HCT116 (cell line): Measurements from ENCODE around the gene SUN5. TPM values are rescaled to one million over a fixed set of nuclear protein-coding genes. Genes with fewer than 3 reads are reported as not detected.
"Not testable (repeated sequence)": the region's sequence is repeated elsewhere in the genome, so short reads cannot be mapped to it uniquely, and the experiment has no call there.

Experiments
- ATAC-seq: fragments of 200-7000 bp; cut with Tn5 transposase; 2 replicates; pipeline ENCODE4 v1.9.1; 2020; ENCODE audit warnings: mild to moderate bottlenecking, moderate library complexity
- BruUV-seq: library from RNA; stranded (reverse); fragments of 400-500 nt; replicated peaks from 2 replicates; lab custom pipeline; 2021; lab: Mats Ljungman, UMichigan
- CTCF ChIA-PET: fragments of 300-600 bp; sonication (Branson Sonifier 250); formaldehyde crosslinking; loops from one replicate; lab custom pipeline; 2021; ENCODE audit warnings: antibody characterized with exemption; lab: Charles Lee
- POLR2A ChIA-PET: fragments of 300-600, 350-600 bp; sonication (Branson Sonifier 250); formaldehyde crosslinking; loops from one replicate; lab custom pipeline; 2021; ENCODE audit warnings: antibody characterized with exemption; lab: Charles Lee
- RAD21 ChIA-PET, 2 experiments: fragments of 300-600 bp; sonication (Branson Sonifier 250); formaldehyde crosslinking; loops; one replicate each; lab custom pipeline; 2023; ENCODE audit warnings: low total read pairs in 2 of 2; ENCODE audit not compliant: uncharacterized antibody in 2 of 2, unreplicated experiment in 2 of 2, low non-redundant PET in 1 of 2; lab: Charles Lee
- DNase-seq: peaks from one replicate; pipeline ENCODE4 v3.0.0-alpha.2; 2010; ENCODE audit warnings: low read depth, low spot score
- H2AFZ ChIP-seq: fragments of 200-600 bp; shearing (Covaris generic), sonication (generic); 2 replicates; pipeline ENCODE4 v1.6.1; 2017; ENCODE audit warnings: low read depth, mixed run types, mixed read lengths, antibody characterized with exemption, low read length; ENCODE audit not compliant: poor library complexity, severe bottlenecking
- H3K27ac ChIP-seq: 2 replicates; pipeline ENCODE4 v1.5.1; 2012; ENCODE audit warnings: low read depth, low read length
- H3K27me3 ChIP-seq: fragments of 200-600 bp; sonication (generic); 2 replicates; pipeline ENCODE4 v1.6.1; 2016; ENCODE audit warnings: mixed run types, low read length, mixed read lengths; ENCODE audit not compliant: insufficient read depth
- H3K36me3 ChIP-seq, 2 experiments: fragments of 200-500 bp in 1 of 2; fragments of 200-600 bp in 1 of 2; sonication (Bioruptor generic) in 1 of 2; sonication (generic) in 1 of 2; 2 replicates each; pipeline versions ENCODE4 v1.5.1 to v1.6.1; 2014 to 2016; ENCODE audit warnings: low read length in 2 of 2, inconsistent platforms in 1 of 2, mixed read lengths in 1 of 2, mixed run types in 1 of 2; ENCODE audit not compliant: insufficient read depth in 2 of 2, control insufficient read depth in 1 of 2
- H3K4me1 ChIP-seq, 2 experiments: fragments of 200-600 bp in 1 of 2; sonication (generic) in 1 of 2; 2 replicates each; pipeline versions ENCODE4 v1.5.1 to v1.6.1; 2012 to 2017; ENCODE audit warnings: low read length in 2 of 2, inconsistent platforms in 1 of 2, mild to moderate bottlenecking in 1 of 2, mixed read lengths in 1 of 2, mixed run types in 1 of 2, moderate library complexity in 1 of 2; ENCODE audit not compliant: insufficient read depth in 2 of 2, control insufficient read depth in 1 of 2
- H3K4me2 ChIP-seq: fragments of 200-600 bp; sonication (generic); 2 replicates; pipeline ENCODE4 v1.6.1; 2017; ENCODE audit warnings: mixed run types, low read length, mixed read lengths
- H3K4me3 ChIP-seq, 2 experiments: fragments of 200-600 bp in 1 of 2; sonication (generic) in 1 of 2; replicated peaks in 1 of 2; 2 replicates each; pipeline ENCODE4 v1.5.1; 2011 to 2016; ENCODE audit warnings: low read length in 2 of 2, control low read depth in 1 of 2, low read depth in 1 of 2, mild to moderate bottlenecking in 1 of 2, mixed read lengths in 1 of 2, mixed run types in 1 of 2
- H3K79me2 ChIP-seq: fragments of 200-600 bp; sonication (generic); 2 replicates; pipeline ENCODE4 v1.6.1; 2017; ENCODE audit warnings: mild to moderate bottlenecking, mixed run types, low read length, moderate library complexity, mixed read lengths; ENCODE audit not compliant: insufficient read depth
- H3K9ac ChIP-seq: fragments of 200-600 bp; sonication (generic); 2 replicates; pipeline ENCODE4 v1.6.1; 2016; ENCODE audit warnings: low read length, mixed read lengths
- H3K9me2 ChIP-seq: fragments of 200-600 bp; sonication (generic), shearing (Covaris generic); 2 replicates; pipeline ENCODE4 v1.6.1; 2017; ENCODE audit warnings: mixed run types, mild to moderate bottlenecking, moderate library complexity; ENCODE audit not compliant: insufficient read depth
- H3K9me3 ChIP-seq, 2 experiments: fragments of 200-500 bp in 1 of 2; fragments of 200-600 bp in 1 of 2; sonication (Bioruptor generic) in 1 of 2; sonication (generic) in 1 of 2; 2 replicates each; pipeline ENCODE4 v1.6.1; 2014 to 2017; ENCODE audit warnings: low read length in 2 of 2, mixed read lengths in 2 of 2, inconsistent platforms in 1 of 2, low read depth in 1 of 2, mild to moderate bottlenecking in 1 of 2, mixed run types in 1 of 2, moderate library complexity in 1 of 2; ENCODE audit not compliant: control insufficient read depth in 1 of 2, insufficient read depth in 1 of 2
- H4K20me1 ChIP-seq: fragments of 200-600 bp; sonication (generic), shearing (Covaris generic); 2 replicates; pipeline ENCODE4 v1.6.1; 2017; ENCODE audit warnings: mixed run types, mild to moderate bottlenecking, moderate library complexity; ENCODE audit not compliant: insufficient read depth
- CTCF ChIP-seq, 3 experiments: fragments of 200-600 bp in 1 of 3; sonication (generic) in 1 of 3; IDR thresholded peaks in 2 of 3; conservative IDR thresholded peaks in 1 of 3; 2 replicates each; pipeline ENCODE4 v1.5.1; 2012 to 2017; ENCODE audit warnings: low read depth in 2 of 3, low read length in 2 of 3, antibody characterized with exemption in 1 of 3, borderline replicate concordance in 1 of 3, control low read depth in 1 of 3, mild to moderate bottlenecking in 1 of 3, mixed read lengths in 1 of 3, mixed run types in 1 of 3, moderate library complexity in 1 of 3; ENCODE audit not compliant: insufficient read depth in 1 of 3
- EGR1 ChIP-seq: IDR thresholded peaks from 2 replicates; pipeline ENCODE4 v1.6.1; 2012; ENCODE audit warnings: low read depth
- EZH2phosphoT487 ChIP-seq: fragments of 200-600 bp; IDR thresholded peaks from 2 replicates; pipeline ENCODE4 v1.6.1; 2018; ENCODE audit warnings: antibody characterized with exemption, borderline replicate concordance
- POLR2AphosphoS5 ChIP-seq: IDR thresholded peaks from 2 replicates; pipeline ENCODE4 v1.6.1; 2011; ENCODE audit warnings: mild to moderate bottlenecking, low read depth, low read length, moderate library complexity
- REST ChIP-seq: IDR thresholded peaks from 2 replicates; pipeline ENCODE4 v1.6.1; 2012; ENCODE audit warnings: low read depth
- SIN3A ChIP-seq: IDR thresholded peaks from 2 replicates; pipeline ENCODE4 v1.6.1; 2012; ENCODE audit warnings: low read depth
- TCF7L2 ChIP-seq: IDR thresholded peaks from 2 replicates; pipeline ENCODE4 v1.7.0; 2011; ENCODE audit warnings: borderline replicate concordance, inconsistent platforms; ENCODE audit not compliant: insufficient read depth, insufficient read length; ENCODE audit errors: extremely low read depth
- intact Hi-C: fragments of 100-400 bp; cut with micrococcal nuclease; formaldehyde crosslinking; loops from 2 replicates; pipeline ENCODE4 v1.10.0; 2022
- total RNA-seq: library from RNA; stranded (reverse); gene quantifications from one replicate; pipeline ENCODE4 v1.2.1, GENCODE V29; 2021; ENCODE audit not compliant: unreplicated experiment

SUN5 gene
- total RNA-seq, 1 experiment from 2014 or later = not detected

- Histone ChIP-seq H3K9me3 (peaks cover 6 to 25% of the 10 kb centered on the region in 2 experiments; a peak in 3 of 4 replicates), H4K20me1 (no peaks in the 10 kb centered on the region), H3K4me1 (no peaks in the 10 kb centered on the region), H3K79me2 (no peaks in the 10 kb centered on the region), H3K27me3 (no peaks in the 10 kb centered on the region), H3K4me3 (no peak overlapping the region), H3K36me3 (no peaks in the 10 kb centered on the region), H3K9me2 (no peaks in the 10 kb centered on the region), H3K9ac (no peak overlapping the region), H2AFZ (no peak overlapping the region), H3K27ac (no peak overlapping the region), H3K4me2 (no peak overlapping the region)
- RAD21 ChIA-PET = no interaction called here
- TF ChIP-seq TCF7L2 (no peak), EZH2phosphoT487 (no peak), POLR2AphosphoS5 (no peak), EGR1 (no peak), CTCF (IDR thresholded peaks at IDR 0.05 in 2 of 3, conservative IDR thresholded peaks at IDR 0.05 in 1 of 3; ENCODE audit: borderline replicate concordance in 1 of 3, insufficient read depth in 1 of 3, low read depth in 2 of 3, low read length in 2 of 3) (no peak), SIN3A (no peak), REST (no peak)
- DNase-seq = no peak
- no TSS peak for BruUV-seq
- intact Hi-C loops = no loop called here
- POLR2A ChIA-PET = no interaction called here
- CTCF ChIA-PET = no interaction called here
- no peak for ATAC-seq
Measured at GRCh38 chr20:32957459-32957858, 46.8 kb downstream of the SUN5 start.

GRCh38 chr20:32950539-32950938 lies 53.7 kb downstream of the SUN5 start:
- H3K27me3 ChIP-seq = peaks cover 14% of the 10 kb centered on the region
- not testable (repeated sequence) for ATAC-seq, H2AFZ ChIP-seq

More at GRCh38 chr20:32950539-32950938, 53.7 kb downstream of the SUN5 start:
- H3K4me1 ChIP-seq, H3K79me2 ChIP-seq, H3K4me2 ChIP-seq, CTCF ChIA-PET, H3K9me2 ChIP-seq, BruUV-seq, H3K9me3 ChIP-seq, H3K4me3 ChIP-seq, POLR2A ChIA-PET, RAD21 ChIA-PET, H3K27ac ChIP-seq, H3K36me3 ChIP-seq, H4K20me1 ChIP-seq, intact Hi-C loops, H3K9ac ChIP-seq, DNase-seq: not testable (repeated sequence)
